ENCODE measurements around the gene GPR132.
"Not testable (repeated sequence)": the region's sequence is repeated elsewhere in the genome, so short reads cannot be mapped to it uniquely, and the experiment has no call there.

The GPR132 gene

GRCh38 chr14:105085766-105086165, 20.5 kb upstream of the GPR132 start:
- DNase-seq (ENCODE audit: low read depth): no peak
- no peak overlapping the region for H3K4me3 ChIP-seq (replicated peaks; ENCODE audit: low read depth, low read length)
- TF ChIP-seq CTCF (IDR thresholded peaks at IDR 0.05; ENCODE audit: low read length, missing control alignments): no peak

- no peak for DNase-seq (ENCODE audit: low read depth)
- TF ChIP-seq CTCF (IDR thresholded peaks at IDR 0.05; ENCODE audit: low read length, missing control alignments): no peak
- H3K4me3 ChIP-seq (replicated peaks; ENCODE audit: low read depth, low read length): no peak overlapping the region
Measured at GRCh38 chr14:105084741-105085571, 19.7 kb upstream of the GPR132 start.

- TF ChIP-seq CTCF (IDR thresholded peaks at IDR 0.05; ENCODE audit: low read length, missing control alignments): no peak
- no peak for DNase-seq (ENCODE audit: low read depth)
- no peak overlapping the region for H3K4me3 ChIP-seq (replicated peaks; ENCODE audit: low read depth, low read length)
Measured at GRCh38 chr14:105083926-105084685, 18.9 kb upstream of the GPR132 start.

- no peak for TF ChIP-seq CTCF (IDR thresholded peaks at IDR 0.05; ENCODE audit: low read length, missing control alignments)
- no peak overlapping the region for H3K4me3 ChIP-seq (replicated peaks; ENCODE audit: low read depth, low read length)
- DNase-seq (ENCODE audit: low read depth): no peak
Measured at GRCh38 chr14:105082703-105083102, 17.5 kb upstream of the GPR132 start.

- DNase-seq (ENCODE audit: low read depth); H3K4me3 ChIP-seq (replicated peaks; ENCODE audit: low read depth, low read length): not testable (repeated sequence)
Measured at GRCh38 chr14:105081473-105081872, 16.2 kb upstream of the GPR132 start.

GRCh38 chr14:105080161-105080560, 14.9 kb upstream of the GPR132 start:
- no peak overlapping the region for H3K4me3 ChIP-seq (replicated peaks; ENCODE audit: low read depth, low read length)
- TF ChIP-seq CTCF (IDR thresholded peaks at IDR 0.05; ENCODE audit: low read length, missing control alignments): no peak
- DNase-seq (ENCODE audit: low read depth): no peak

GRCh38 chr14:105078294-105078693, 13.1 kb upstream of the GPR132 start:
- H3K4me3 ChIP-seq (replicated peaks; ENCODE audit: low read depth, low read length): no peak overlapping the region
- TF ChIP-seq CTCF (IDR thresholded peaks at IDR 0.05; ENCODE audit: low read length, missing control alignments): no peak
- DNase-seq (ENCODE audit: low read depth): no peak
